Measurements from ENCODE around the gene YWHAG. TPM values are rescaled to one million over a fixed set of nuclear protein-coding genes. Genes with fewer than 3 reads are reported as not detected.
"Not testable (repeated sequence)": the region's sequence is repeated elsewhere in the genome, so short reads cannot be mapped to it uniquely, and the experiment has no call there.

Gene YWHAG
- total RNA-seq, 1 donor from 2014 or later: 351 TPM

DNA sequence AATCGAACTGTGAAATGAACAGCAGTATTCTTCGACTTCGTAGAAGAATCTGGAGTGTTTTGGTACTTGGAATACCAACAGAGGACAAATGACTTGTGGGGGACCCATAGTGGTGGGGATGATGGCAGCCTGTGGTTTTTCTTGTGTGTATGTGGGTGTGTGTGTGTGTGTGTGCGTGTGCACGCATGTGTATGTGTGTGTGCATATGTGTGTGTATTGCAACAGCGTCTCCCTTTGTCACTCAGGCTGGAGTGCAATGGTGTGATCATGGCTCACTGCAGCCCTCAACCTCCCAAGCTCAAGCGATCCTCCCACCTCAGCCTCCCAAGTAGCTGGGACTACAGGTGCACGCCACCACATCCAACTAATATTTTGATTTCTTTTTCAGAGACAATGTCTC is 9.4 kb upstream of the YWHAG start:
- Mint-ChIP-seq H3K36me3 (ENCODE audit: low read depth, unreplicated experiment) (no peaks in the 10 kb centered on the region), H3K9me3 (ENCODE audit: unreplicated experiment) (no peaks in the 10 kb centered on the region), H3K4me3 (ENCODE audit: unreplicated experiment) (no peak overlapping the region), H3K27ac (ENCODE audit: unreplicated experiment) (peak overlapping the region; percentile 34), H3K4me1 (ENCODE audit: low read depth, unreplicated experiment) (peaks cover 16% of the 10 kb centered on the region), H3K27me3 (ENCODE audit: low read depth, unreplicated experiment) (peaks cover 2% of the 10 kb centered on the region)
- FAIRE-seq (no peak), DNase-seq (ENCODE audit: low read depth) (no peak)
- no peaks in the 10 kb centered on the region for H3K27me3 ChIP-seq (ENCODE audit: insufficient read depth, low read length)
- H3K9me3 ChIP-seq (ENCODE audit: insufficient read depth, low read depth, low read length): no peaks in the 10 kb centered on the region
- no peak overlapping the region for H2AFZ ChIP-seq (ENCODE audit: low read depth, low read length)
- H3K4me2 ChIP-seq (ENCODE audit: low read length): no peak overlapping the region
- H4K20me1 ChIP-seq (ENCODE audit: insufficient read depth, low read length): no peaks in the 10 kb centered on the region
- peaks cover 14% of the 10 kb centered on the region for H3K4me1 ChIP-seq (ENCODE audit: insufficient read depth, low read length)
- H3K9ac ChIP-seq (ENCODE audit: low read length): no peak overlapping the region
- no peak overlapping the region for H3K27ac ChIP-seq (ENCODE audit: low read depth, low read length)
- H3K36me3 ChIP-seq (ENCODE audit: insufficient read depth, low read length): no peaks in the 10 kb centered on the region
- no peaks in the 10 kb centered on the region for H3K79me2 ChIP-seq (ENCODE audit: insufficient read depth, low read length)
- H3K4me3 ChIP-seq (ENCODE audit: insufficient read depth, low read depth, low read length): no peak overlapping the region
- TF ChIP-seq EZH2 (IDR thresholded peaks at IDR 0.05; ENCODE audit: insufficient read depth, low read length): no peak
- TF ChIP-seq, protein P1, sequence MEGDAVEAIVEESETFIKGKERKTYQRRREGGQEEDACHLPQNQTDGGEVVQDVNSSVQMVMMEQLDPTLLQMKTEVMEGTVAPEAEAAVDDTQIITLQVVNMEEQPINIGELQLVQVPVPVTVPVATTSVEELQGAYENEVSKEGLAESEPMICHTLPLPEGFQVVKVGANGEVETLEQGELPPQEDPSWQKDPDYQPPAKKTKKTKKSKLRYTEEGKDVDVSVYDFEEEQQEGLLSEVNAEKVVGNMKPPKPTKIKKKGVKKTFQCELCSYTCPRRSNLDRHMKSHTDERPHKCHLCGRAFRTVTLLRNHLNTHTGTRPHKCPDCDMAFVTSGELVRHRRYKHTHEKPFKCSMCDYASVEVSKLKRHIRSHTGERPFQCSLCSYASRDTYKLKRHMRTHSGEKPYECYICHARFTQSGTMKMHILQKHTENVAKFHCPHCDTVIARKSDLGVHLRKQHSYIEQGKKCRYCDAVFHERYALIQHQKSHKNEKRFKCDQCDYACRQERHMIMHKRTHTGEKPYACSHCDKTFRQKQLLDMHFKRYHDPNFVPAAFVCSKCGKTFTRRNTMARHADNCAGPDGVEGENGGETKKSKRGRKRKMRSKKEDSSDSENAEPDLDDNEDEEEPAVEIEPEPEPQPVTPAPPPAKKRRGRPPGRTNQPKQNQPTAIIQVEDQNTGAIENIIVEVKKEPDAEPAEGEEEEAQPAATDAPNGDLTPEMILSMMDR (IDR thresholded peaks at IDR 0.05; ENCODE audit: insufficient read depth, low read depth, low read length): no peak

DNA sequence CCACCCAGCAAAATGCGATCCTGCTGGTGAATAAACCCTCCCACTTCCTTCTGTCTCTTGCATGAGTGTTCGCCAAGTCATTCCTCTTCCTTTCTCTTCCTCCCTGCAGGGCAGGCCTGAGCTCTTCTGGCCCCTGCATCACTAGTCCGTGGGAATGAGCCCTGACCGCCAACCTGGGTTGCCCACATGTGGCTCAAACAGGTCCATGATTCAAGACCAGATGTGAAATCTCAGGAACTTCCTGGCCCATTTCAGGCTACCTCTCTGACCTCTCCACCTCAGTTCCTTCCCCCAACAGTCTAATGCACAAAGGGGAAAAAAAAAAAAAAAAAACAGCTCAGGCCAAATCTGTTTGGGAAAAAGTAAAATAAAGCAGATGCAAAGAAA is 5.4 kb upstream of the YWHAG start:
- peaks cover 20% of the 10 kb centered on the region for H3K4me1 ChIP-seq (ENCODE audit: insufficient read depth, low read length)
- no peak for TF ChIP-seq EZH2 (IDR thresholded peaks at IDR 0.05; ENCODE audit: insufficient read depth, low read length)
- TF ChIP-seq, protein P1 (IDR thresholded peaks at IDR 0.05; ENCODE audit: insufficient read depth, low read depth, low read length): no peak
- Mint-ChIP-seq H3K27ac (ENCODE audit: unreplicated experiment) (peak overlapping the region; percentile 95), H3K36me3 (ENCODE audit: low read depth, unreplicated experiment) (no peaks in the 10 kb centered on the region), H3K9me3 (ENCODE audit: unreplicated experiment) (no peaks in the 10 kb centered on the region), H3K27me3 (ENCODE audit: low read depth, unreplicated experiment) (no peaks in the 10 kb centered on the region), H3K4me3 (ENCODE audit: unreplicated experiment) (peak overlapping the region; percentile 61), H3K4me1 (ENCODE audit: low read depth, unreplicated experiment) (peaks cover 15% of the 10 kb centered on the region)
- peak overlapping the region; percentile 97 for H2AFZ ChIP-seq (ENCODE audit: low read depth, low read length)
- no peaks in the 10 kb centered on the region for H4K20me1 ChIP-seq (ENCODE audit: insufficient read depth, low read length)
- peak overlapping the region; percentile 82 for H3K4me2 ChIP-seq (ENCODE audit: low read length)
- H3K9me3 ChIP-seq (ENCODE audit: insufficient read depth, low read depth, low read length): no peaks in the 10 kb centered on the region
- FAIRE-seq: no peak
- no peaks in the 10 kb centered on the region for H3K79me2 ChIP-seq (ENCODE audit: insufficient read depth, low read length)
- H3K4me3 ChIP-seq (ENCODE audit: insufficient read depth, low read depth, low read length): peak overlapping the region; percentile 19
- no peaks in the 10 kb centered on the region for H3K27me3 ChIP-seq (ENCODE audit: insufficient read depth, low read length)
- peak overlapping the region; percentile 93 for H3K27ac ChIP-seq (ENCODE audit: low read depth, low read length)
- peak; percentile 70 for DNase-seq (ENCODE audit: low read depth)
- H3K9ac ChIP-seq (ENCODE audit: low read length): peak overlapping the region; percentile 63
- no peaks in the 10 kb centered on the region for H3K36me3 ChIP-seq (ENCODE audit: insufficient read depth, low read length)

DNA sequence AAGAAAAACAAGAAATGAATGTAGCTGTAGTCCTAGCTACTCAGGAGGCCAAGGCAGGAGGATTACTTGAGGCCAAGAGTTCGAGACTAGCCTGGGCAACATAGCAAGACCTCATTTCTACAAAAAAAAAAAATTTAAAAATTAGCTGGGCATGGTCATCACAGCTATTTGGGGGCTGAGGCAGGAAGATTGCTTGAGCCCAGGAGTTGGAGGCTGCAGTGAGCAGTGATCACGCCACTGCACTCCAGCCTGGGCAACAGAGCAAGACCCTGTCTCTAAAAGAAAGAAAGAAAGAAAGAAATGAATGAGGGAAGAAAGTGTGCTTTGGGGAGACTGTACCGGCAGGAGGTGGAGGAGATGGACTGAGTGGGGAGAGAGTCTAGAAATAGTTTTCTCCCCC is 5.0 kb upstream of the YWHAG start:
- H3K4me3 ChIP-seq (ENCODE audit: insufficient read depth, low read depth, low read length); FAIRE-seq; H3K9me3 ChIP-seq (ENCODE audit: insufficient read depth, low read depth, low read length); H3K4me3 Mint-ChIP-seq (ENCODE audit: unreplicated experiment); DNase-seq (ENCODE audit: low read depth); H3K36me3 Mint-ChIP-seq (ENCODE audit: low read depth, unreplicated experiment); H3K79me2 ChIP-seq (ENCODE audit: insufficient read depth, low read length); H4K20me1 ChIP-seq (ENCODE audit: insufficient read depth, low read length); H3K9me3 Mint-ChIP-seq (ENCODE audit: unreplicated experiment); H3K27me3 Mint-ChIP-seq (ENCODE audit: low read depth, unreplicated experiment); H3K36me3 ChIP-seq (ENCODE audit: insufficient read depth, low read length); H3K27me3 ChIP-seq (ENCODE audit: insufficient read depth, low read length): not testable (repeated sequence)
- H3K4me1 Mint-ChIP-seq (ENCODE audit: low read depth, unreplicated experiment): peaks cover 15% of the 10 kb centered on the region
- Histone ChIP-seq H2AFZ (ENCODE audit: low read depth, low read length) (peak overlapping the region; percentile 97), H3K4me2 (ENCODE audit: low read length) (peak overlapping the region; percentile 82), H3K27ac (ENCODE audit: low read depth, low read length) (peak overlapping the region; percentile 93), H3K9ac (ENCODE audit: low read length) (peak overlapping the region; percentile 63), H3K4me1 (ENCODE audit: insufficient read depth, low read length) (peaks cover 20% of the 10 kb centered on the region)
- peak overlapping the region; percentile 95 for H3K27ac Mint-ChIP-seq (ENCODE audit: unreplicated experiment)
